Glutamatergic neuron (in vitro differentiated cells): Measurements from ENCODE around the gene VRK1. TPM values are rescaled to one million over a fixed set of nuclear protein-coding genes. Genes with fewer than 3 reads are reported as not detected.

Source experiments
- DNase-seq: peaks from one replicate; pipeline ENCODE4 v3.0.0; 2022
- H3K27ac Mint-ChIP-seq: one replicate; pipeline ENCODE4 v1.8.0; 2020; ENCODE audit warnings: mild to moderate bottlenecking, mixed read lengths, inconsistent platforms; ENCODE audit not compliant: unreplicated experiment
- H3K27me3 Mint-ChIP-seq: one replicate; pipeline ENCODE4 v1.8.0; 2020; ENCODE audit warnings: mild to moderate bottlenecking, moderate library complexity, mixed read lengths, inconsistent platforms; ENCODE audit not compliant: unreplicated experiment
- H3K36me3 Mint-ChIP-seq: one replicate; pipeline ENCODE4 v1.8.0; 2020; ENCODE audit warnings: mild to moderate bottlenecking, mixed read lengths, inconsistent platforms; ENCODE audit not compliant: unreplicated experiment
- H3K4me1 Mint-ChIP-seq: one replicate; pipeline ENCODE4 v1.8.0; 2020; ENCODE audit warnings: mild to moderate bottlenecking, low read depth, mixed read lengths, inconsistent platforms; ENCODE audit not compliant: unreplicated experiment
- H3K4me3 Mint-ChIP-seq: one replicate; pipeline ENCODE4 v1.8.0; 2020; ENCODE audit warnings: mild to moderate bottlenecking, mixed read lengths, inconsistent platforms; ENCODE audit not compliant: unreplicated experiment
- H3K9me3 Mint-ChIP-seq: one replicate; pipeline ENCODE4 v1.8.0; 2020; ENCODE audit warnings: mild to moderate bottlenecking, moderate library complexity, mixed read lengths, inconsistent platforms; ENCODE audit not compliant: unreplicated experiment
- CTCF ChIP-seq: fragments of 200-600 bp; sonication (generic); IDR thresholded peaks from one replicate; pipeline ENCODE4 v1.5.0; 2021; ENCODE audit not compliant: partially characterized antibody, unreplicated experiment
- total RNA-seq: library from RNA; stranded (reverse); fragmentation: NEBNext Ultra II Directional; extraction: Animal tissue kit (Norgen Biotek cat#: 25700); gene quantifications from one replicate; pipeline ENCODE4 v1.2.1, GENCODE V29; 2021; ENCODE audit not compliant: unreplicated experiment

Gene VRK1
- total RNA-seq, 1 donor from 2014 or later: 50.5 TPM

- no peaks in the 10 kb centered on the region for H3K36me3 Mint-ChIP-seq
- TF ChIP-seq CTCF: no peak
- H3K9me3 Mint-ChIP-seq: no peaks in the 10 kb centered on the region
- H3K4me3 Mint-ChIP-seq: no peak overlapping the region
- no peaks in the 10 kb centered on the region for H3K27me3 Mint-ChIP-seq
- H3K4me1 Mint-ChIP-seq: peaks cover 7% of the 10 kb centered on the region
- H3K27ac Mint-ChIP-seq: no peak overlapping the region
- DNase-seq: no peak
Measured at GRCh38 chr14:96783915-96784224, 13.3 kb upstream of the VRK1 start.

- Mint-ChIP-seq H3K4me3 (no peak overlapping the region), H3K27me3 (no peaks in the 10 kb centered on the region), H3K4me1 (peaks cover 2% of the 10 kb centered on the region), H3K36me3 (no peaks in the 10 kb centered on the region), H3K9me3 (no peaks in the 10 kb centered on the region), H3K27ac (no peak overlapping the region)
- DNase-seq: no peak
- no peak for TF ChIP-seq CTCF
Measured at GRCh38 chr14:96790186-96790585, 7.0 kb upstream of the VRK1 start.

GRCh38 chr14:96790706-96791105 is 6.5 kb upstream of the VRK1 start:
- Mint-ChIP-seq H3K27me3 (no peaks in the 10 kb centered on the region), H3K4me1 (peaks cover 2% of the 10 kb centered on the region), H3K36me3 (no peaks in the 10 kb centered on the region), H3K9me3 (no peaks in the 10 kb centered on the region), H3K4me3 (no peak overlapping the region), H3K27ac (no peak overlapping the region)
- no peak for DNase-seq
- TF ChIP-seq CTCF: no peak

- Mint-ChIP-seq H3K4me3 (no peak overlapping the region), H3K27ac (no peak overlapping the region), H3K9me3 (no peaks in the 10 kb centered on the region), H3K27me3 (peaks cover 3% of the 10 kb centered on the region), H3K36me3 (no peaks in the 10 kb centered on the region), H3K4me1 (peaks cover 2% of the 10 kb centered on the region)
- no peak for TF ChIP-seq CTCF
- no peak for DNase-seq
Measured at GRCh38 chr14:96792003-96792402, 5.2 kb upstream of the VRK1 start.

GRCh38 chr14:96792591-96792990 is 4.6 kb upstream of the VRK1 start:
- TF ChIP-seq CTCF: no peak
- Mint-ChIP-seq H3K4me3 (no peak overlapping the region), H3K36me3 (no peaks in the 10 kb centered on the region), H3K27ac (no peak overlapping the region), H3K9me3 (no peaks in the 10 kb centered on the region), H3K27me3 (peaks cover 3% of the 10 kb centered on the region), H3K4me1 (peaks cover 2% of the 10 kb centered on the region)
- DNase-seq: no peak
